ENCODE data around the gene APOBEC3C.
"Not testable (repeated sequence)": the region's sequence is repeated elsewhere in the genome, so short reads cannot be mapped to it uniquely, and the experiment has no call there.

Gene APOBEC3C

GRCh38 chr22:39020021-39020651 lies 6.1 kb downstream of the APOBEC3C start:
- in situ Hi-C loops (cut with MboI; ENCODE audit: low sequenced_read_pairs) = not testable (repeated sequence)

GRCh38 chr22:39021552-39022250 lies 7.6 kb downstream of the APOBEC3C start:
- in situ Hi-C loops (cut with MboI; ENCODE audit: low sequenced_read_pairs) = no loop called here

- in situ Hi-C loops (cut with MboI; ENCODE audit: low sequenced_read_pairs) = no loop called here
Measured at GRCh38 chr22:39024519-39025308, 10.7 kb downstream of the APOBEC3C start.

- in situ Hi-C loops (cut with MboI; ENCODE audit: low sequenced_read_pairs) = no loop called here
Measured at GRCh38 chr22:39026509-39027150, 12.6 kb downstream of the APOBEC3C start.

GRCh38 chr22:39027717-39028116 lies 13.7 kb downstream of the APOBEC3C start:
- in situ Hi-C loops (cut with MboI; ENCODE audit: low sequenced_read_pairs) = no loop called here

GRCh38 chr22:39028281-39028680 lies 14.2 kb downstream of the APOBEC3C start:
- in situ Hi-C loops (cut with MboI; ENCODE audit: low sequenced_read_pairs) = no loop called here

GRCh38 chr22:39029227-39029626 lies 15.2 kb downstream of the APOBEC3C start:
- in situ Hi-C loops (cut with MboI; ENCODE audit: low sequenced_read_pairs) = no loop called here

GRCh38 chr22:39030705-39031104 lies 16.6 kb downstream of the APOBEC3C start:
- in situ Hi-C loops (cut with MboI; ENCODE audit: low sequenced_read_pairs) = no loop called here

GRCh38 chr22:39031434-39032295 lies 17.6 kb downstream of the APOBEC3C start:
- in situ Hi-C loops (cut with MboI; ENCODE audit: low sequenced_read_pairs) = not testable (repeated sequence)

GRCh38 chr22:39037071-39037470 lies 23.0 kb downstream of the APOBEC3C start:
- in situ Hi-C loops (cut with MboI; ENCODE audit: low sequenced_read_pairs) = not testable (repeated sequence)

GRCh38 chr22:39039306-39040126 lies 25.5 kb downstream of the APOBEC3C start:
- in situ Hi-C loops (cut with MboI; ENCODE audit: low sequenced_read_pairs) = no loop called here

GRCh38 chr22:39040155-39040537 lies 26.1 kb downstream of the APOBEC3C start:
- in situ Hi-C loops (cut with MboI; ENCODE audit: low sequenced_read_pairs) = not testable (repeated sequence)

GRCh38 chr22:39040538-39041296 lies 26.7 kb downstream of the APOBEC3C start, which contains the start of gene APOBEC3F:
Gene APOBEC3F, plus strand, starts transcription at chr22:39040864. Its CDS starts 97 bp downstream, at chr22:39040961.
- in situ Hi-C loops (cut with MboI; ENCODE audit: low sequenced_read_pairs) = not testable (repeated sequence)

GRCh38 chr22:39041908-39042307 lies 27.9 kb downstream of the APOBEC3C start:
- in situ Hi-C loops (cut with MboI; ENCODE audit: low sequenced_read_pairs) = no loop called here

- in situ Hi-C loops (cut with MboI; ENCODE audit: low sequenced_read_pairs) = not testable (repeated sequence)
Measured at GRCh38 chr22:39043063-39043462, 29.0 kb downstream of the APOBEC3C start.

- in situ Hi-C loops (cut with MboI; ENCODE audit: low sequenced_read_pairs) = not testable (repeated sequence)
Measured at GRCh38 chr22:39045136-39045535, 31.1 kb downstream of the APOBEC3C start.

GRCh38 chr22:39049486-39049885 lies 35.4 kb downstream of the APOBEC3C start:
- in situ Hi-C loops (cut with MboI; ENCODE audit: low sequenced_read_pairs) = not testable (repeated sequence)

GRCh38 chr22:39051844-39052495 lies 37.9 kb downstream of the APOBEC3C start:
- in situ Hi-C loops (cut with MboI; ENCODE audit: low sequenced_read_pairs) = not testable (repeated sequence)
